K562 (cell line): ENCODE results near the gene ARHGAP32. TPM values are rescaled to one million over a fixed set of nuclear protein-coding genes. Genes with fewer than 3 reads are reported as not detected.

Experiments used
- ATAC-seq: fragments of 200-7000 bp; cut with Tn5 transposase; 3 replicates; pipeline ENCODE4 v1.9.1; 2020; ENCODE audit warnings: moderate library complexity
- BruUV-seq: library from RNA; stranded (reverse); fragments of 400-500 nt; replicated peaks from 2 replicates; lab custom pipeline; 2021; lab: Mats Ljungman, UMichigan
- CTCF ChIA-PET: fragments of 300-600 bp; formaldehyde crosslinking; extraction: SDS; loops from one replicate; lab custom pipeline; 2021; ENCODE audit warnings: low intra/inter-chr PET ratio; lab: Yijun Ruan, JAX
- POLR2A ChIA-PET: fragments of 300-600, 350-650 bp; sonication (Branson Sonifier 250); formaldehyde crosslinking; extraction: SDS; loops from one replicate; lab custom pipeline; 2021; ENCODE audit warnings: antibody characterized with exemption, inconsistent platforms; lab: Yijun Ruan, JAX
- DNase-seq, 4 experiments: peaks; one replicate each; pipeline versions ENCODE4 v3.0.0 to v3.0.0-alpha.2; 2011 to 2018; ENCODE audit warnings: low spot score in 3 of 4, mixed read lengths in 3 of 4; ENCODE audit errors: extremely low read depth in 1 of 4
- FAIRE-seq: peaks from 2 replicates; lab custom pipeline; 2011; peaks lifted over from hg19 to GRCh38; lab: Jason Lieb, UNC
- H2AFZ ChIP-seq: 2 replicates; pipeline ENCODE4 v1.6.0; 2011; ENCODE audit warnings: low read depth, low read length, control low read depth, inconsistent platforms
- H3K27ac ChIP-seq: fragments of 200-600 bp; 3 replicates; pipeline ENCODE4 v1.8.0; 2011; ENCODE audit warnings: low read depth, mild to moderate bottlenecking, control low read depth, inconsistent platforms, low read length, moderate library complexity, mixed read lengths; ENCODE audit errors: extremely low read depth
- H3K27me3 ChIP-seq, 2 experiments: fragments of 300-600 bp in 1 of 2; 2 replicates in 1 of 2; 3 replicates in 1 of 2; pipeline versions ENCODE4 v1.6.0 to v1.8.0; 2011; ENCODE audit warnings: inconsistent platforms in 2 of 2, low read length in 2 of 2, mild to moderate bottlenecking in 1 of 2, mixed read lengths in 1 of 2, moderate library complexity in 1 of 2; ENCODE audit not compliant: control insufficient read depth in 2 of 2, insufficient read depth in 2 of 2
- H3K36me3 ChIP-seq: fragments of 300-600 bp; 3 replicates; pipeline ENCODE4 v1.8.0; 2011; ENCODE audit warnings: mild to moderate bottlenecking, low read length, inconsistent platforms; ENCODE audit not compliant: control insufficient read depth, insufficient read depth
- H3K4me1 ChIP-seq, 2 experiments: fragments of 200-600 bp in 1 of 2; replicated peaks in 1 of 2; 2 replicates in 1 of 2; 3 replicates in 1 of 2; pipeline versions ENCODE4 v1.5.1 to v1.8.0; 2011; ENCODE audit warnings: inconsistent platforms in 2 of 2, low read length in 2 of 2, mild to moderate bottlenecking in 1 of 2, mixed read lengths in 1 of 2, moderate library complexity in 1 of 2; ENCODE audit not compliant: control insufficient read depth in 2 of 2, insufficient read depth in 2 of 2
- H3K4me2 ChIP-seq: 2 replicates; pipeline ENCODE4 v1.6.1; 2011; ENCODE audit warnings: low read length, control low read depth, inconsistent platforms, mixed read lengths; ENCODE audit not compliant: insufficient read depth
- H3K4me3 ChIP-seq: fragments of 200-600 bp; sonication (generic), shearing (Covaris generic); 2 replicates; pipeline ENCODE4 v1.5.1; 2016; ENCODE audit warnings: control low read depth, inconsistent platforms
- H3K79me2 ChIP-seq: fragments of 200-600 bp; 3 replicates; pipeline ENCODE4 v1.8.0; 2011; ENCODE audit warnings: low read length, inconsistent platforms; ENCODE audit not compliant: control insufficient read depth, insufficient read depth
- H3K9ac ChIP-seq, 2 experiments: 2 replicates each; pipeline versions ENCODE4 v1.6.0 to v1.6.1; 2011; ENCODE audit warnings: low read depth in 2 of 2, low read length in 2 of 2, control low read depth in 1 of 2, inconsistent platforms in 1 of 2, mild to moderate bottlenecking in 1 of 2, mixed read lengths in 1 of 2; ENCODE audit not compliant: insufficient read depth in 1 of 2
- H3K9me1 ChIP-seq: one replicate; pipeline ENCODE4 v1.6.0; 2011; ENCODE audit warnings: inconsistent platforms, mild to moderate bottlenecking, low read length, moderate library complexity; ENCODE audit not compliant: control insufficient read depth, insufficient read depth
- H3K9me3 ChIP-seq: replicated peaks from 2 replicates; pipeline ENCODE4 v1.5.1; 2011; ENCODE audit warnings: low read depth, low read length, inconsistent platforms; ENCODE audit not compliant: control insufficient read depth, insufficient read depth
- H4K20me1 ChIP-seq: replicated peaks from 2 replicates; pipeline ENCODE4 v1.6.1; 2011; ENCODE audit warnings: low read length, inconsistent platforms, mixed read lengths; ENCODE audit not compliant: control insufficient read depth, insufficient read depth
- GABPA ChIP-seq: fragments of 200-800 bp; sonication (Bioruptor generic); conservative IDR thresholded peaks from 2 replicates; pipeline ENCODE4 v1.6.1; 2016; ENCODE audit warnings: low read depth, missing genetic modification characterization, missing compliant biosample characterization
- MXI1 ChIP-seq: IDR thresholded peaks from 2 replicates; pipeline ENCODE4 v1.6.1; 2011; ENCODE audit warnings: low read depth, mild to moderate bottlenecking, improper control_type of control experiment, low read length
- NFIX ChIP-seq: fragments of 250-450 bp; sonication (Bioruptor Pico); IDR thresholded peaks from 2 replicates; pipeline ENCODE4 v1.4.0; 2020; ENCODE audit warnings: low read depth, mild to moderate bottlenecking, moderate library complexity
- PKNOX1 ChIP-seq: fragments of 450-650 bp; IDR thresholded peaks from 2 replicates; pipeline ENCODE4 v1.6.1; 2016
- PRPF4 ChIP-seq: fragments of 200-400 bp; formaldehyde crosslinking; IDR thresholded peaks from one replicate; pipeline ENCODE4 v1.6.1; 2017; ENCODE audit warnings: low read length, low read depth, mild to moderate bottlenecking; ENCODE audit not compliant: insufficient read depth, poor library complexity, severe bottlenecking
- SRSF3 ChIP-seq: fragments of 200-400 bp; formaldehyde crosslinking; IDR thresholded peaks from 2 replicates; pipeline ENCODE4 v1.6.1; 2016; ENCODE audit warnings: mild to moderate bottlenecking, low read length, moderate library complexity; ENCODE audit not compliant: insufficient read depth
- THAP7 ChIP-seq: fragments of 250-450 bp; sonication (Bioruptor Pico); IDR thresholded peaks from 2 replicates; pipeline ENCODE4 v1.5.0; 2021
- TRIM24 ChIP-seq, 2 experiments: fragments of 450-650 bp; IDR thresholded peaks; 2 replicates each; pipeline ENCODE4 v1.6.1; 2016
- in situ Hi-C: fragments of 300-500 bp; cut with MboI; formaldehyde crosslinking; loops from 4 replicates; pipeline ENCODE4 v1.15.0; 2018; ENCODE audit warnings: inconsistent platforms, mixed read lengths
- intact Hi-C: fragments of 100-400 bp; cut with micrococcal nuclease; formaldehyde crosslinking; loops from 2 replicates; pipeline ENCODE4 v1.14.2; 2022
- polyA plus RNA-seq, 8 experiments: library from polyadenylated mRNA; depleted of rRNA in 4 of 8; stranded (reverse) in 5 of 8; unstranded in 3 of 8; fragments of >200 nt; fragmentation: Nextera tagmentation in 2 of 8; fragmentation: Illumina TruSeq in 1 of 8; extraction: Ambion mirVana in 2 of 8; extraction: Trizol in 1 of 8; gene quantifications; 2 replicates each; pipeline versions ENCODE4 v1.2.1 to v1.2.3, GENCODE V29; 2011 to 2014; ENCODE audit warnings: inconsistent platforms in 1 of 8, missing spikeins in 1 of 8
- total RNA-seq, 7 experiments: library from RNA; depleted of rRNA in 6 of 7; stranded (reverse); fragments of >200 nt in 6 of 7; fragmentation: Illumina TruSeq in 2 of 7; extraction: Trizol in 2 of 7; gene quantifications; 2 replicates each; pipeline versions ENCODE4 v1.2.1 to v1.2.3, GENCODE V29; 2011 to 2021; ENCODE audit warnings: low replicate concordance in 1 of 7
- TF ChIP-seq, protein P1 (sequence below): fragments of 450-650 bp; IDR thresholded peaks from 2 replicates; pipeline ENCODE4 v1.6.1; 2016; ENCODE audit warnings: missing biosample characterization, missing genetic modification characterization

Gene ARHGAP32
- total and polyA plus RNA-seq, 9 of the 15 experiments (the other 6 are each of a cell fraction or from before 2014, with no cell fraction given): 0.18 TPM; not detected in 8

DNA sequence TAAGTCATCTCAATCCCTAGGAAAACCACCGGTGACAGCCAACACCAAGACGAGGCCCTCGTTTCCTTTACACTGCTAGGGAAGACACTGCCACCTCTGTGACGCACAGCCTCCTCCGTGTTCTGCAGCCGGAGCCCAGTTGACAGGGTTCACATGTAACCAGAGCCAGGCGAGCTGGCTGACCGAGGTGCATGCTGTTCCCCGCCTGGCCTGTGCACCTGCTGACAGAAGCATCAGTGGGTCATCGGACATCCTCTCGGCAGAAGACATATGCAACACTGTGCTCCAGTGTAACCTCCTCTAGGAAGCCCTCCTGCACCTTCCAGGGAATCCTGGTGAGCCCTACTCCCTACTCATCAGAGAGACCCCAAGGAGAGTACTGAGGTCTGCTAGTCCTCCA is 135.2 kb downstream of the ARHGAP32 start (continued):
- TF ChIP-seq SRSF3 (no peak), MXI1 (no peak), NFIX (CRISPR knock-in tag) (no peak), PRPF4 (no peak), GABPA (tag) (no peak), TRIM24 (IDR thresholded peaks at IDR 0.05) (no peak)

DNA sequence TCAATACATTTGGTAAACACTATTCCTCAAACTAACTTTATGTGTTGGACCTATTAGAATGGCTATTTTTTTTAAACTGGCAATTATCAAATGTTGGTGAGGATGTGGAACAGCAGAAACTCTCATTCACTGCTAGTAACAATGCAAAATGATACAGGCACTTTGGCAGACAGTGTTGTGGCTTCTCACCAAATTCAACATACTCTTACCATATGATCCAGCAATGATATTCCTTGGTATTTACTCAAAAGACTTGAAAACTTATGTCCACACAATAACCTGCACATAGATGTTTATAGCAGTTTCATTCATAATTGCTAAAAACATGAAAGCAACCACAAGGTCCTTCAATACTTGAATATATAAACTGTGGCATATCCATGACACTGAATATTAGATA is 136.9 kb downstream of the ARHGAP32 start:
- ATAC-seq (no peak), DNase-seq (no peak), FAIRE-seq (no peak)
- no peaks in the 10 kb centered on the region for H3K9me3 ChIP-seq
- no peaks in the 10 kb centered on the region for H3K27me3 ChIP-seq
- H3K4me2 ChIP-seq: no peak overlapping the region
- no peak overlapping the region for H3K27ac ChIP-seq
- H3K9me1 ChIP-seq: no peaks in the 10 kb centered on the region
- H3K79me2 ChIP-seq: no peaks in the 10 kb centered on the region
- no TSS peak for BruUV-seq
- no peak overlapping the region for H3K4me3 ChIP-seq
- in situ Hi-C loops (no loop called here), intact Hi-C loops (no loop called here)
- no peaks in the 10 kb centered on the region for H4K20me1 ChIP-seq
- no peaks in the 10 kb centered on the region for H3K36me3 ChIP-seq
- no peaks in the 10 kb centered on the region for H3K4me1 ChIP-seq
- POLR2A ChIA-PET: no interaction called here
- no peak overlapping the region for H2AFZ ChIP-seq
- CTCF ChIA-PET: no interaction called here
- no peak overlapping the region for H3K9ac ChIP-seq
- TF ChIP-seq PKNOX1 (no peak), THAP7 (no peak)
- TF ChIP-seq, protein P1, sequence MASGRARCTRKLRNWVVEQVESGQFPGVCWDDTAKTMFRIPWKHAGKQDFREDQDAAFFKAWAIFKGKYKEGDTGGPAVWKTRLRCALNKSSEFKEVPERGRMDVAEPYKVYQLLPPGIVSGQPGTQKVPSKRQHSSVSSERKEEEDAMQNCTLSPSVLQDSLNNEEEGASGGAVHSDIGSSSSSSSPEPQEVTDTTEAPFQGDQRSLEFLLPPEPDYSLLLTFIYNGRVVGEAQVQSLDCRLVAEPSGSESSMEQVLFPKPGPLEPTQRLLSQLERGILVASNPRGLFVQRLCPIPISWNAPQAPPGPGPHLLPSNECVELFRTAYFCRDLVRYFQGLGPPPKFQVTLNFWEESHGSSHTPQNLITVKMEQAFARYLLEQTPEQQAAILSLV (tag): no peak
